GM19023 (cell line): Measurements from ENCODE around the gene AXIN2.

Experiments
- ATAC-seq: cut with Tn5 transposase; IDR thresholded peaks from one replicate; pipeline ENCODE4 v1.9.1; 2021; ENCODE audit warnings: mild to moderate bottlenecking, moderate library complexity; ENCODE audit not compliant: unreplicated experiment

The AXIN2 gene

DNA sequence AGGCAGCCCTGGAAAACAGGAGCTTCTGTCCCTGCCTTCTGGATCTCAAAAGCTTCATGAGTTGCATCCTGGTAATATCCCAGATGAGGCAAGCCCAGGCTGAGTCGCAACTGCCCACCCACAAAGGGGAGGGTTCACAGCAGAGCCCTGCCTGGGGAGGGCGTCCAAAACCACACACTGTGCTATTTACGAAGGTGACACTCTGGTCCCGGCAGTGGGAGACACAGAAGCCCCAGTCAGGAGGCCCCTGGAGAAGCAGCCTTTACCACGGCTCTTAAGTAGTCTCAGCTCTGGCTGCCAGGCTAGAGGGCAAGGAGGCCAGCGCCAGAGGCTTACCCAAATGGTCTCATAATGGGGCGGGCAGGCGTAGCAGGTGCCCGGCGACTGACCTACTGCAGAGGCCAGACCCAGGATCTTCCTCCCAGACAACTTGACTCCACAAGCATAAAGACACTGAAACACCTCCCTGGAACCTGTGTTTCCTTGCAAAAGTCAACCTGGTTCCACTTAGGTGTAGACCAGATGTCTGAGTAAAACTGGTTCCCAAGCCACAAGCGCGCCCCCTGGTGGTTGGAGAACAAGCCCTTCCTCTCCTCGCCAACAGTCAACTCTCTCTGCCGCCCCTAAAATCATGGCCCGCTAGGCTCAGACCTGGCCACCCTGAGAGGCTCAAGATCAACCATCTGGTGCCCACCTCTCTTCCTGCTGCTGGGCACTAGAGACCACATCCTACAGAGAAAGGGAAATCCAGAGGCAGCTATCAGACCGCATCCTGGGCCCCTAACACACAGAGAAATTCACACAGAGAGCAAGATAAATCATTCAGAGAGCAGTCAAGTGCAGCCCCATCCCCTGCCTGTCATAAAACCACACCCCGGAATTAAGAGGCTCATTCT lies 5.2 kb downstream of the AXIN2 start:
- peak; percentile 55 for ATAC-seq

DNA sequence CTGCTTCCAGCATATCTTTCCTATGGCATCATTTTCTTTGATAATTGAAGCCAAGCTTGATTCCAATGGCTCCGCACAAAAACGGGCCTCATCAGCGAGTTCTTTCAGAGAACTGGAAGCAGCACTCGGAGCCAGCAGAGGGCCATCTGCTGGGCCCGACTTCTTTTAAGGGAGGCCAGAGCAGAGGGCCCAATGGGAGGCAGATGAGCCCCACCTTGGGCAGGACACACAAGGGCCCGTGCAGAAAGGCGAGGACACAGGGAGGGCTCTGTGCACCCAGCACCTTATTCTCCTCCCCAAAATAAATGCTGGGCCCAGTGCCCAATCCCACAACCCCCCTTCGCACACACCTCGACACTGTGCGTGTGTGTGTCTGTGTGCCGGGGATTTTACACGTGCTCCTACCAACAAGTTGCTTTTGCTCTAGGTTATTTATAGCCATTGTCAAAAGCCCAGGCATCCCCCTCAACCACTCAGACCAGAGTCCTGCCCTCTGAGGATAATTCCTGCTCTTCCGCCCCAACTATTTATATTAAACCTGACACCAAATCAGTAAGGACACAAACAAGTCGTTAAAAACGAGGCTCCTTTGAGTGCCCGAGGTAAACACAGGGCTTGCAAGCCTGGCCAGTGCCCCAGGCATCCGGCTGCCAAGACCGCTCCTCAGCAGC lies 6.8 kb downstream of the AXIN2 start:
- ATAC-seq, result no peak

DNA sequence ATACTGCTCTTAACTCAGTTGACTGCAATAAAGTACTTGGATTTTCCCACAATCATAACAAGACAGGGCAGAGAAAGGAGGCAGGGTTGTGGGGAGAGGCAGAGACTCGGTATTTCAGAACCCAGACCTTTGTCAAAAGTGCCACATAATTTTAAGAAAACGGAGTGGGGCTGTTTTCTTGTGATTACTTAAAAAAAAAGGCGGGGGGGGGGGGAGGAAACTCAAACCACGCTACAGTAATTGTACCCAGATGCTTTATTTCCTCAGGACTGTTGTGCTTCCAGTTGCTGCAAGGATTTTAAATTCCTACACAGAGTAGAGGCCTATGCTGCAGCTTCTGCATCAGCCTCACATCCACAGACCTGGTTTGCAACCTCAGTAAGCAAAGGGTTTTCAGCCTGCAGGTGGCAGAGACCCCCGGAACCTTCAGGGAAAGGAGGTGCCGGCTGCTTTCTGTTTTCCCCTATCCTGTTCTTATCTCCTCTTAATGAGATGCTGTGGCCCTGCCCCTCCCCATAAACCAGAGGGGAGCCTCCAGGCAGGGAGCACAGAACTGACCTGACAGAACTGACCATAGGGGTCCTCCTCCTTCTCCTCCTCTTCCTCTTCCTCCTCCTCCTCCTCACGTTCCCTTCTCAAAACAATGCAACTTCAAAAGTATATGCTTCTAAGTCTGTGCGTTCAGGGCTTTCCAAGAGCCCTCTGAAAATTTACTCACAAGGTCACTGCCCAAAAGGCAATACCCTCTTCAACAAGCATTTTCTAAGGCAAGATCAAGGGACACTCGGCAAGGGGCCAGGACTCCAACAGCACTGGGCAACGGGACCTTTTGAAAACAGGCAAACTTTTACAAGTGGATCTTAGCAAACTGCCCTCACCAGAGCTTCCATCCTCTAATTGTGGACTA lies 7.5 kb downstream of the AXIN2 start:
- no peak for ATAC-seq

DNA sequence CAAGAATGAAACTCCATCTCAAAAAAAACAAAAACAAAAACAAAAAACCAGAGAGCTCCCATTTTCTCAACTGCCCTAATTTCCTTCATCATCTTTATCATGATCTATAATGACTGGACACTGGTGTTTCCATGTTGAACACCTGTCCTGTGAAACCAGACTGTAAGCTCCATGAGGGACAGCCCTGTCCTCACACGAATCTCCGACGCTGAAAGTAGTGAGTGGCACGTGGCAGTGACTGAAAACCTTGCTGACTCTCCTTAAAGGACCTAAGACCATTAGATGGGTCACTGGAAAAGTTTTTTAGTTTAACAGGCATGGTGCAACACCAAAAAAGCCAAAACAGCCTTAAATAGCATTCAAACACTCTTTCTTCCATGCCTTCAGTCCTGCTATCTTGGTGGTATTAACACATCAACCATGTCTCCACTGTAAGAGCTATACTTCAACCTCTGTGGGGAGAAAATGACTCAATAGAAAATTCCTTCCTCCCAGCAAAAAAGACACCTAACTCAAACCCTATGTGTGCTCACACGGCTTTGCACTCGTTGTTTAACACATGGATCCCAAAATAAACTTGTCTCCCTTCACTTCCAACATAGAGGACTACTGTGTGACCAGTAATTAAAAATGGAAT lies 8.3 kb downstream of the AXIN2 start:
- no peak for ATAC-seq

DNA sequence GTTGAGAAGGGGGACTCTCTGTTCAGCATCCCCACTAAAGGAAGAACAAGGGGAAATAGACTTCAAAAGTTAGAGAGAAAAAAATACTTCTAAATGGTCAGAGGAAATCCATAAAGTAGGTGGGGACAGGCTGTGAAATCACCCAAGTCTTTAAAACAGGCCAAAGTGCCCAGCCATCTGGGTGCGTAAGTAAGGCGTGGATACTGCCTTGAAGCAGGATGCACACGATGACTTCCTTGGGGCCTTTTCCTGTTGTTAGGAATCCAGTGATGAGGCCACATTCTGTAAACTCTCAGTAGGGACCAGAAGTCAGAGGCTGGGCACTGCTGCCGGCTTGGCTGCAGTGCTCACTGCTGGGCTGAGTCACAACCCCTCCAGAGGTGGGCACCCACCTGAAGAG lies 9.2 kb downstream of the AXIN2 start:
- ATAC-seq, result no peak

DNA sequence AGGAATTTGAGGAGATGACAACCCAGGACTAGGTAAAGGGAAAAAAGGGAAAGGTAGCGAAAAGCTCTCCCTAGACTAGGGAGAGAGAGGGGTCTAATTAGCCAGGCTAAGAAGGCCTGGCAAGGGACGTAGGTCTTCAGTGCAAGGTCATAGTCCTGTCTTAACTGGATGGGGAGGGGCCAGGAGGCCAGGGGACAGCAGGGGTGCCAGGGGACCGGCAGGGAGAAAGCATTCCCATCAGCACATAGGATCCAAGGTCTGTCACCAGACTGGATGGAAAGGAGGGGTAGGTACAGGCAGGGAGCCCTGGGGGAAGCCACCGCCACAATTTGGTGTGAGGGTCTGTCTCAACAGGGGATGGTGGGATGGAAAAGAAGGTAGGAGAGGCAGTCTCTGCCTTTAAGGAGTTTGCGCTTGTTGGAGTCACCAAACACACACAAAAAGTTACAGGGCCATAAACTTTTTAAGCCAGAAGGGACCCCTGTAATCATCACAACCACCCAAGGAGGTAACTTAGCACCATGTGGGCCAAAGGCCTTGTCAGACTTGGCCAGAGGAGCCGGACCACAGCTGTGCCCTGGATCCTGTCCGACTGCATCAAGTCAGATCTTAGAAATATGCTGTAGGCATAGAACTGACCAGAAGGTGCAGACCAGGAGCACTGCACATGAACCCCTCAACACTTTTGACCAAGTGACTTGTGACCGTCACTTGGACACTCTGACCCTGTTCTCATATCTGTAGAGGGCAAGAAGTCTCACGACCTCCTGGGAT lies 10.0 kb downstream of the AXIN2 start:
- no peak for ATAC-seq

DNA sequence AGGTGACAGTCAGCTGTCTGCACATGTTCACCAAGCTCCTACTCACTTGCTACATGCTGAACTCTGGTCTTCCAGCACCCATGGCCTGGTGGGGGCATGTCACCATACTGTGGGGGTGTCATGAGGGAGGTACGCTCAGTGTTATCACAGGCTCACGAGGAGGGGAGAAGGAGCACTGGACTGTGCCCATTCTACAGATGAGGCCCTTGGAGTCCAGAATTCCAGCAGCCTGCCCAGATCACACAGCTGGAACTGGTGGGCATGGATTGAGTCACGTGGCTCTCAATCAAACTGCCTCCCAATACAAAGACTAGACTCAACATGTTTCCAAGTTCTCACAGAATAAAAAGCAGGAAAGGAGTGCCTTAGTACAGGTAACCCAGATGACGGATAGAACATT lies 10.7 kb downstream of the AXIN2 start:
- ATAC-seq, result no peak

DNA sequence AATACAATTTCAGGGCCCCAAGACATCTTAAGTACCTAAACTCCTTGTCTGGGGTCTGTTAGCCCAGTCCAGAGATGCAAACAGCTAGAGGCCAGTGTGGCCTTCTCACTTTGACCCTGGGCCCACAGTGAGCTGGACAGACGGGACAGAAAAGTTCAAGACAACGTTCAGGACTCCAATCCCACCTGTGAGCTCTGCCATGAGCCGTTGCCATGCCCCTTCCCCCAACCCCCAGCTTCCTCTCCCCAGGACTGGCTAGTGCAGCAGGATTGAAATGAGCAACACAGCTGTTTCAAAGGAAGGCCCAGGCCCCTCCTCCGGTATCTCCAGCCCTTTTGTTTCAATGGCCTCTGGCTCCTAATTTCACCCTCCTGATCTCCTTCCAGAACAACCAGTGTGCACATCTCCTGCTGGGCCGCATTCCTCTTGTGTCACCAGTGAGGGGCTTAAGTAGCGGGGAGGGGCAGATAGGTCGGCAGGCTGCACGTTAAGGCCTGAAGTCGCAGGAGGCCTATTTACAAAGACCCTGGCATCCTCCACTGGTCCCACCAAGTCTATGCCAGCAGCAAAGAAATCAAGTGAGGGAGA lies 11.3 kb downstream of the AXIN2 start:
- no peak for ATAC-seq

DNA sequence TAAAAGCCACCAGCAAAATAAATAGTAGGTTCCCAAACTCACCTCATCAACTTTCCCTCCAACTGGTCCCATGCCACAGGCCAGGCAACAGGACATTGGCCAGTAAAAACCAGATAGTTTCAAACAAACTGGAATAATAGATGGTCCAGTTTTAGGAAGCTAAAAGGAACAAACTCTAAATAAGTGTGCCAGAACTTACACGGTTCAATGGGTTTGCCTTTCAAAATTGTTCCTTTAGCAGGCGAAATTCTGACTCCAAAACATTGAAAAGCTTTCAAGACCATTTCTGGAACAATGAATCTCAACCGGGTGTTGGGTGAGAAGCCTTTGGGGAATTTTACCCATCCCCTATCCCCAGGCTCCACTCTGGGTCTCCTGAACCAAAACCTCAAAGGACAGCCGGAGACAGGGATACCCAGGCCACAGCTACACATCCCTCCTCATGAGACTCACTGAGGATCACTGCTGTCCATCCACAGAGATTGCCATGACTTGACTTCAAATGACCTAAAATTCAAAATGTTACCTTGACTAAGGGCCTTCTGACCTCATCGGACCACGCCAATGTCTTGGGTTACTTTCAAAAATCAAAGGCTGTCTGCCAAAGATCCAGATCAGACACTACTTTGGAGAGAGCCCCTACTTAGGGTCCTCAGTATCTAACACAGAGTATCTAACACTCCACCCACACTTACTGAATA lies 13.0 kb downstream of the AXIN2 start:
- no peak for ATAC-seq

DNA sequence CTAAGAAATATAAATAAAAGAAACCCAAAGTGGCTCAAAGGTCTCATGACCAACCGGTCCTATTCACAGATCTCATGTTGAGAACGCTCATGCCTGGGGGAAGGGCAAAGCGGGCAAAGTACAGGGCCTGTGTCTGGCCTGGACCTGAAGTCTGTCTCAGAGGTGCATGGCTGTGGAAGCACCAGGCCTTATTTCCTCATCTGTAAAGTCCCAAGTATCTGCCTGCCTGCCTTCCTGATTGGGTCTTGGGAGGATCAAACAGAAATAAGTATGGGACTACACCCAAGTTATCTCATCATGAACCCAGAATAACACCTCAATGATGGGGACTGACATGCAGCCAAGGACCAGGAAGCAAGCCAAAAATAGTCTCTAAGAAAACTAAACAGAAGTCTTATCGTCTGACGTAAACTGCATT lies 14.2 kb downstream of the AXIN2 start:
- no peak for ATAC-seq

DNA sequence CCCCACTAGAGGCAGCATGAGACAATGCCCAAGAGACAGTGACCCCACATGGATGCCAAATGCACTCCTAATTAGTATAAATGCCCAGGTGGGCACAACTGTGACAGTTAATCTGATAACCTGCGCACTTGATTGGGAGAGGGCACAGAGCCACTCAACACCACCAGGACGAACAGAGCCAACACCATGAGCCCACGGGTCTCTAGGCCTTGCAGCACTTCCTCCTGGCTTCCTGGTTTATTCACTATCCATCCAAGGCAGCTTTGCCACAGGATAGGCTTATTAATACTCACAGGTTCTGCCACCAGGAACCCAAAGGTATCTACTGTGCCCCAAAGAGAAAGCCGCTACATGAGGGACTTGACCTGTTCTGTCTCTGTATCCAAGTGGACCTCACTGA lies 14.9 kb downstream of the AXIN2 start:
- no peak for ATAC-seq

DNA sequence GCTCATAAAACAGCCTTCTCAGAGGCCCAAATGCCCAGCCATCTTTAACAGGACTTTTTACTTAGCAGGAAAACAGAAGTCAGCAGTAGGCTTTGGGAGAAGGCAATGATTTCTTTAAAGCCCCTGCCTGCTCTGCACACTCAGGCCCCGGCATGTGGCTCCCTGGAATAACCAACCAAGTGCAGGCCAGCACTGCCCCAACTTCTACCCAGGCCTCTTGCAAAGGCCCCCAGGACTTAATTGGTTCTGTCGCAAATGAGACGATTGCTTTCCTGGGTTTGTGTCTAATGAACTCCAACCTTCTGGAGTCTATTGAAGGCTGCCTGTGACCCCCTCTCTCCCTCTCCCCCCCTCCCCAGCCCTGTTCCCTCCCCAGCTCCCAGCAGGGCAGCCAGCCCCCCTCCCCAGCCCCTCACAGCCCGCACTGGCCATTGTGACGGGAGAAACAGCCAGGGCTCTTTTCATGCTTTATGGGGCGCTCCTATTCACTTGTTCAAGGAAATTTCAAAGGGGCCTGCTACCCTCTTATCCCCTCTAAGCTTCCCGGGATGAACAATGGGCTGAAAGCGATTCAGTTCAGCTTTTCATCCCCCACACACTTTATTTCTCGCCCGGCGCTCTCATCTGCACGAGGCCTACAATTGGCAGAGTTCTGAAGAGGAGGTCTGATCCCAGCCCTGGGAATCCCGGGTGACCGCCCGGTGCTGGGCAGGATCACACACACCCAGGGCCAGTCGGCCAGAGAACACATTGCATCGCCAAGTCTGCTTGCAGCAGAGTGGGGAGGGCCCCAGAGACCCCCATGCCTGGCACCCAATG lies 15.5 kb downstream of the AXIN2 start:
- no peak for ATAC-seq

DNA sequence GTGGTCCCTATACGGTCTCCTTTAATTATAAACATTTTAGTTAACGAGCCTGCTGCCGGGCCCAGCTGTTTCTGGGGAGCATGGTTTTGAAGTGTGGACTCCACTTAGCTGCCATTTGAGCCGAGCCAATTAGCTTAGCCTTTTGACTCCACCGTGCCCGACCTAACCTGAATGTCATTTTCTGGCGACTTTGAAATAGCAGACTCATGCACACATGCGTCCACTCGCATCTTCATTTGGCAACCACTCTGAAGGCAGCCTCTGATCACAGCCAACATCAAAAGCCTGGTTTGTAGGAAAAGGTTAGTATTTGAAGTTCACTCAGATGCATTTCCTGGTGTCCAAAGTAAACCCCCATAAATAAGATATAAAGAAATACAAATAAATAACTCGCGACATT lies 16.8 kb downstream of the AXIN2 start:
- ATAC-seq, result no peak

DNA sequence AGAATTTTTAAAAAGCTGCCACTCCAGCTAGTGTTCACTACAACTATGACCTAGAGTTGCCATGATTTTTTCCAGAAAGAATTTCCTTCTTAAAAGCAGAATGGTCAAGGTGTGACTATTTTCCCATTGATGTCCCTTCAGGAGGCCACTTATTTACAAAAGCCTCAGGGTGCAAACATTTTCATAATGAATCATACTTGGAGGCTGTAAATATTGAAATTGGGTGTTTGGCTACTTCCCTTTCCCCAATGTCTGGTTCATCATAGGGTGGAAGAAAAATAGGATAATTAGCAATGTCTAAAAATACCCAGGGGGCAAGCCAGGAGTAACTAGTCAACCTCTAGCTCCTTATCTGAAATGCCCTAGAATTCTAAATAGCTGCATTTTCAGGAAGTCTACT lies 18.8 kb downstream of the AXIN2 start:
- ATAC-seq, result no peak

DNA sequence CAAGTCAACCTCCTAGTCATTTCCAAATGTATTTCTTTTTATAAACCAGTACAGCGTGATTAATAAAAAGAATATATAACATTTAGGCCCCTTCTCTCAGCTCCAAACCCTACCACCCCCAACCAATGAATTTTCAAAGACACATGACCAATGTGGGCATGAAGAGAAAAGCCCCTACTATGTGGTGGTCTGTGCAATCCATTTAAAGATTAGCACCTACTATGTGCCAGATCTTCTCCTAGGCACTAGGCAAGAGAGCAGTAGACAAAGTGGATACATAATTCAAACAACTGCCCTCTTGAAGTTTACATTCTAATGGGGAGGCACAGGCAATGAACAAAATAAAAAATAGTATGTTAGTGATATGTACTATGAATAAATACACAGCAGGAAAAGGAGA lies 19.4 kb downstream of the AXIN2 start:
- ATAC-seq, result no peak

DNA sequence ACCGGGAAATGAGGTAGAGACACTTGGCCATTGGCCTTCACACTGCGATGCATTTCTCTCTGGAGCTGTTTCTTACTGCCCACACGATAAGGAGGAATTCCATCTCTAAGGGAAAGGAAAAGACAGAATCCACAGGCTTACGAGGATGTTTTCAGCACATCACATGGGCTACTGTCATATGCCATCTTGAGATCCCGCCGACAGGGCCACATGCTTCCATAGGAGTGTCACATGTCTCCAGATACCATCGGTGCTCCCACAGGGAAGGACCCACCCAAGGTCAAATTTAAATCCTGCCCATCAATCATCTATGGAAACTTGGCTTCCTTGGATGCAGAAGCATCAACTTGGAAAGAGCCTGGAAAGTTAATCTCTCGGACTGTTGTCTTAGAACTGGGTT lies 20.0 kb downstream of the AXIN2 start:
- no peak for ATAC-seq

DNA sequence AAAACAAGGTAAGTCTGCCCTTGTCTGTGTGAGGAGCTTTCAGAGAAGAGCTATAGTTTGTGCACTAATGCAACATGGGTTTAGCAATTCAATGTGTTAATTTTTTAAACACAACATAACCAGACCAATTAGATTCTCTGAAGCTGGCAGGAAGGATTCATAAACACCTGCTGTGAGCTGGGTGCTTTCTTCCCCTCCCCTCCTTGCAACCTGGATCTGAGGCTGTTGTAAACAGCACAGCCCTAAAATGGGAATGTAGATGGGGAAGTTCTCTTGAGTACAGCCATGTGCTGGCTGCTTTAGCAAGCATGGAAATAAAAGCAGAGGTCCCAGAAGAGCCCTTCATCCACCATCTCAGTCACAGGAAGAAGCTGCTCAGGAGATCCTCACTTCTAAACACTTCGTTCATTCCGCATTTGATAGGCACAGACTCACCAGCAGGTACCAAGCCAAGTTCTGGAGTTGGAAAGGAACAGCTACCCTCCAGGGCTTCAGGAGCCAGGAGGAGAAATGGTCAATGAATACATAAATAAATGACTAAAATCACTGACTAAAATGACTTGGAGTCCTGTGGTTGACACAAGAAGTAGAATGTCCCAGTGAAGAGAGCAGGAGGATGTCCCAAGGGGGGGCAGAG lies 21.7 kb downstream of the AXIN2 start:
- ATAC-seq, result no peak
